Neural crest cell (in vitro differentiated cells): Measurements from ENCODE around the gene GBF1. TPM values are rescaled to one million over a fixed set of nuclear protein-coding genes. Genes with fewer than 3 reads are reported as not detected.

ENCODE experiments used
- DNase-seq: peaks from one replicate; pipeline ENCODE4 v3.0.0; 2021; ENCODE audit warnings: low read depth, mixed read lengths, low spot score
- H3K27ac Mint-ChIP-seq: one replicate; pipeline ENCODE4 v1.8.0; 2021; ENCODE audit warnings: mild to moderate bottlenecking, mixed read lengths; ENCODE audit not compliant: unreplicated experiment
- H3K27me3 Mint-ChIP-seq: 2 replicates; pipeline ENCODE4 v1.8.0; 2021; ENCODE audit warnings: low read depth, mild to moderate bottlenecking, mixed read lengths
- H3K36me3 Mint-ChIP-seq: 2 replicates; pipeline ENCODE4 v1.8.0; 2021; ENCODE audit warnings: low read depth, mild to moderate bottlenecking, mixed read lengths
- H3K4me1 Mint-ChIP-seq: 2 replicates; pipeline ENCODE4 v1.8.0; 2021; ENCODE audit warnings: mixed read lengths
- H3K4me3 Mint-ChIP-seq: one replicate; pipeline ENCODE4 v1.8.0; 2021; ENCODE audit warnings: mild to moderate bottlenecking, mixed read lengths
- H3K9me3 Mint-ChIP-seq: 2 replicates; pipeline ENCODE4 v1.8.0; 2021; ENCODE audit warnings: mixed read lengths
- total RNA-seq: library from RNA; stranded (reverse); gene quantifications from 2 replicates; pipeline ENCODE4 v1.2.1, GENCODE V29; 2021
- TF ChIP-seq, protein P1 (sequence below): fragments of 200-600 bp; sonication (generic); conservative IDR thresholded peaks from 2 replicates; pipeline ENCODE4 v1.5.0; 2021; ENCODE audit warnings: antibody characterized with exemption, mild to moderate bottlenecking

The GBF1 gene
- total RNA-seq, 1 donor from 2014 or later, result 43.2 TPM

DNA sequence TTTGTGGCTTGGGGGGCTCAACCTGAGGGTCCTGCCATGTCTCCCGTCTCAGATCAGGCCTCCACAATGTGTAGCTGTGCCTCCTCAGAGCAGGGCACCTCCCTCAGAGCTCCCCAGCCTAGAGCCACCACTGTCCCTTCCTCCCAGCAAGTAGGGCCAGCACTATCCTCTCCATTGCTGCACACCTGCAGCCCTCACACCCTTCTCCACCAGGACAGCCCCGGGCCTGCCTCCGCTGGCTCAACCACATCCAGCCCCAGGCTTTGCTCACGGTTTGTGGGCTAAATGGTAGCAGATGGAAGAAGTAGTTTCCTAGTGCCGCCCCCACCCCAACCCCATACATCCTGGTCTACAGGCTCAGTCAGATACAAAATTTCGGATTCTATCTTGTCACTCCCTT, 160.3 kb downstream of the GBF1 start:
- Mint-ChIP-seq H3K36me3 (no peaks in the 10 kb centered on the region), H3K4me1 (peaks cover 30% of the 10 kb centered on the region), H3K27ac (no peak overlapping the region), H3K27me3 (peaks cover 11% of the 10 kb centered on the region), H3K9me3 (no peaks in the 10 kb centered on the region), H3K4me3 (peak overlapping the region; percentile 67)
- TF ChIP-seq, protein P1, sequence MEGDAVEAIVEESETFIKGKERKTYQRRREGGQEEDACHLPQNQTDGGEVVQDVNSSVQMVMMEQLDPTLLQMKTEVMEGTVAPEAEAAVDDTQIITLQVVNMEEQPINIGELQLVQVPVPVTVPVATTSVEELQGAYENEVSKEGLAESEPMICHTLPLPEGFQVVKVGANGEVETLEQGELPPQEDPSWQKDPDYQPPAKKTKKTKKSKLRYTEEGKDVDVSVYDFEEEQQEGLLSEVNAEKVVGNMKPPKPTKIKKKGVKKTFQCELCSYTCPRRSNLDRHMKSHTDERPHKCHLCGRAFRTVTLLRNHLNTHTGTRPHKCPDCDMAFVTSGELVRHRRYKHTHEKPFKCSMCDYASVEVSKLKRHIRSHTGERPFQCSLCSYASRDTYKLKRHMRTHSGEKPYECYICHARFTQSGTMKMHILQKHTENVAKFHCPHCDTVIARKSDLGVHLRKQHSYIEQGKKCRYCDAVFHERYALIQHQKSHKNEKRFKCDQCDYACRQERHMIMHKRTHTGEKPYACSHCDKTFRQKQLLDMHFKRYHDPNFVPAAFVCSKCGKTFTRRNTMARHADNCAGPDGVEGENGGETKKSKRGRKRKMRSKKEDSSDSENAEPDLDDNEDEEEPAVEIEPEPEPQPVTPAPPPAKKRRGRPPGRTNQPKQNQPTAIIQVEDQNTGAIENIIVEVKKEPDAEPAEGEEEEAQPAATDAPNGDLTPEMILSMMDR, result no peak
- DNase-seq, result no peak

DNA sequence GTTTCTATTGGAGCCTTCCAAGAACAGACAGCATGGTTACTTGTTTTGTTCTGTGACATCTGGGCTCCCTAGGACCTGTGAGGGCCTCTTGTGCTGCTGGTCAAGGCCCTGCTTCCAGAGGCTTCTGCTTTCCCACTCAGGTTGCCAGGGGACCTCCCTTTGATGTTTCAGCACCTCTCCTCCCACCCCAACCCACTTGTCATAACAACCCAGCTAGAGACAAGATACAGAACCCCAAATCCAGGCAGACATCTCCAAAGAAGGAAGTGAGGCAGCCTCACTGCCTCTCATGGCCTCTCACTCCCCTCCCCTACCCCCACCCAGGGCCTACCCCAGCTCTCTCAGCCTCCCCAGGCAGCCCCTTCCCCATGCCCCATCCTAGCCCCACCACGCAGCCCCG, 161.5 kb downstream of the GBF1 start:
- no peak for DNase-seq
- Mint-ChIP-seq H3K4me3 (peak overlapping the region; percentile 79), H3K9me3 (no peaks in the 10 kb centered on the region), H3K27ac (no peak overlapping the region), H3K36me3 (no peaks in the 10 kb centered on the region), H3K4me1 (peaks cover 40% of the 10 kb centered on the region), H3K27me3 (peaks cover 18% of the 10 kb centered on the region)
- TF ChIP-seq, protein P1, result no peak

DNA sequence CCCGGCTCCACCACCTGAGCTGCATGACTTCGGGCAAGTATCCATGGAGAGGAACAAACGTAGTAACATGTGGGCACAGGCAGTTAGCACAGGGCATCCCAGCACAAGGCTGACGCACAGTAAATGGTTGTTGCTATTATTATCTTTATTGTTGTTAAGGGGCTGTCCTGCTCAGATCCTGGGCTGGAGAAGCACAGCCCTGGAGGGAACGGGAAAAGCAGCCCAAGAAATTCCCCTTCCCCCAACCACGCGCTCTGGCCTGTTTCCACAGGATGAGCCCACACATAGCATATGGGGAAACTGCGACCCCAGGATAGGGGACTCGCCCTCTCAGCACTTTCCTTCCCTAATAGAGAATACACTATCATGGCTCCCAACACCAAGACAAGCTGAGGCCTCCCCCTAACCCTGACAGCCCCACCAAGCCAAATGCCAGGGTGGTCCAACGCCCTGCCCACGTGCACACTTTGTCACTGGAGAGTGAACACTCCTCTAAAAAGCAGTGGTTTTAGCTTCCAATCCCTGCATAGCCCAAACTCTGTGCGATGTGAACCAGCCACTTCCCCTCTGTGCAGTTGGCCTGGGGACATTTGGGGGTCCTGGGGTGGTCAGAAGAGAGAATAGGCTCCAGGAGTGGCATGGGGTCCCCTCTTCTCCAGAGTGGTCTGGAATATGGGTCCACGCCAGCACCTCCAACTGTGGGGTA, 162.2 kb downstream of the GBF1 start:
- H3K4me1 Mint-ChIP-seq, result peaks cover 48% of the 10 kb centered on the region
- H3K27me3 Mint-ChIP-seq, result peaks cover 18% of the 10 kb centered on the region
- no peak for DNase-seq
- peak overlapping the region; percentile 79 for H3K4me3 Mint-ChIP-seq
- TF ChIP-seq, protein P1, result no peak
- no peaks in the 10 kb centered on the region for H3K36me3 Mint-ChIP-seq
- no peak overlapping the region for H3K27ac Mint-ChIP-seq
- H3K9me3 Mint-ChIP-seq, result no peaks in the 10 kb centered on the region

DNA sequence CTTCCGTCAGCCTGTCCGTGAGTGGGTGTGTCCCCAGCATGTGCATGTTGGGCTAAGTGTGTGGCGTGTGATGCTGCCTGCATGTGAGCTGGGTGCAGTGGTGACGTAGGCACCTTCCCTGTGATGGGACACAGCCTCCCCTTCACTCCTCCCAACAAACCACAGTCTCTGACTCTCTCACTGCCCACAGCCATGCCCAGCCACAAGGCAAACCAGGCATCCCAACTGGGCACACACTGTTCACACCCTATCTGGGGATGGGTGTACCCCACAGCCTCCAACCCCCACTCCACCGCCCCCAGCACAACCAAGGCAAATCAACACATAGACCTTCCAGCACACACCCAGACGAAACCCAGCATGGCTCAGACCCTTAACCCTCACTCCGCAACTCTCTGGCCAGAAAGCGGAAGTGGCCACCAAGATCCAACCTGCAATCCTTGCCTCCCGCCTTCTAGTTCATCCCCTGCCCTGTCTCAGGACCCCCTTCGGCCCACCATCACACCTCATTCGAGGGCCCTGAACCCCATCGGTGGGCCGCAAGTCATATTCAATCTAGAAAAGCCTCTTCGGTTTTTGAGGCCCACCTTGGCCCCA, 162.9 kb downstream of the GBF1 start:
- peaks cover 18% of the 10 kb centered on the region for H3K27me3 Mint-ChIP-seq

DNA sequence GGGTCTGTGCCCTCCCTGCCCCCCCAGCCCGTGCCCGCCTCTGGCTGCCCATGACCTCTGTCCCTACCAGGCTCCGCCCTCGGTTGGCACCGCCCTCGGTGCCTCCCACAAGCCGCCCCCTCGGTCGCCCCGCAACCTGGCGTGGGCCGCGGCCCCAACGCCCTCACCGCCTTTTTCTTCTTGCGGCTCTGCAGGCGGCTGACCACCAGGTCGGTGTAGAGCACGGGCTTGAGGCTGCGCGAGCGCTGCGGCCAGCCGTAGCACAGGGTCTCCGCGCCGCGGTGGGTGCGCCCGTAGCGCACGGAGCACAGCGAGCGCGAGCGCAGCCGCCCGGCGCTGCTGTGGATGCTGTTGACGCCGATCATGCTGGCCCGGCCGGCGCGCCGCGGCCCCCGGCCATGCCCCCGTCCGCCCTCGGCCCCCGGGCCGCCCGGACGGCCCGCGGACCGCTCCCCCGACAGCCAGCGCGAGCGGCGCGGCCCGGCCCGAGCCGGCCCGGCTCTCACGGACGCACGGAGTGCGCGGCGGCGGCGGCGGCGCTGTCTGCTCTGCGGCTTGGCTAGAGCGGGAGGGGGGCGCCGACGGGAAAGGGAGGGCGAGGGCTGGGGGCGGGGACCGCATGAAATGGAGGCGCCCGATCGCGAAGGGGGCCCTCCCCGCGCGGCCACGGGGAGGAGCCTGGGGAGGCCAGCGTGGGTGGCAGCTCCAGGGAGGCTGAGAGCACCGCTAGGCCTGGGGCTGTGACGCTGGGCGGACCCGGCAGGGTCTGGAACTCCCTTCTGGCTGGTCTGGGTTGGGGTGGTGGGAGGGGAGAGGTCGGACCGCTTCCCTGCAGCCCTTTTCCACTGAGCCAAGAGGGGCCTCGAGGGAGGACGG, 163.6 kb downstream of the GBF1 start:
- Mint-ChIP-seq H3K27me3 (peaks cover 18% of the 10 kb centered on the region), H3K9me3 (no peaks in the 10 kb centered on the region), H3K36me3 (no peaks in the 10 kb centered on the region), H3K4me3 (peak overlapping the region; percentile 87), H3K27ac (no peak overlapping the region), H3K4me1 (peaks cover 62% of the 10 kb centered on the region)
- TF ChIP-seq, protein P1, result no peak
- peak; percentile 43 for DNase-seq

More for the DNA sequence above, 162.9 kb downstream of the GBF1 start:
- Mint-ChIP-seq H3K4me3 (peak overlapping the region; percentile 87), H3K4me1 (peaks cover 54% of the 10 kb centered on the region), H3K27ac (no peak overlapping the region), H3K36me3 (no peaks in the 10 kb centered on the region), H3K9me3 (no peaks in the 10 kb centered on the region)
- DNase-seq, result no peak
- TF ChIP-seq, protein P1, result no peak
